ENCODE data around the gene PAOX.
"Not testable (repeated sequence)": the region's sequence is repeated elsewhere in the genome, so short reads cannot be mapped to it uniquely, and the experiment has no call there.

Gene PAOX

GRCh38 chr10:133378251-133379096 lies 588 bp upstream of the PAOX start:
- no peak for TF ChIP-seq CTCF (IDR thresholded peaks at IDR 0.05; ENCODE audit: low read depth, low read length)
- peak; percentile 45 to 58 for DNase-seq (ENCODE audit: low read depth in 2 of 2)

GRCh38 chr10:133379801-133380666 lies 972 bp downstream of the PAOX start:
- no peak for DNase-seq (ENCODE audit: low read depth in 2 of 2)
- peak overlapping the region; percentile 51 to 54 for H3K4me3 ChIP-seq (replicated peaks in 1 of 2; ENCODE audit: low read depth in 2 of 2, low read length in 2 of 2)
- no peak for TF ChIP-seq CTCF (IDR thresholded peaks at IDR 0.05; ENCODE audit: low read depth, low read length)

More at GRCh38 chr10:133378251-133379096, 588 bp upstream of the PAOX start:
- peak overlapping the region; percentile 66 to 69 for H3K4me3 ChIP-seq (replicated peaks in 1 of 2; ENCODE audit: low read depth in 2 of 2, low read length in 2 of 2)

GRCh38 chr10:133381036-133381435 lies 2.0 kb downstream of the PAOX start:
- H3K4me3 ChIP-seq (replicated peaks in 1 of 2; ENCODE audit: low read depth in 2 of 2, low read length in 2 of 2) = no peak overlapping the region
- DNase-seq (ENCODE audit: low read depth in 2 of 2) = no peak
- no peak for TF ChIP-seq CTCF (IDR thresholded peaks at IDR 0.05; ENCODE audit: low read depth, low read length)

- no peak overlapping the region for H3K4me3 ChIP-seq (replicated peaks in 1 of 2; ENCODE audit: low read depth in 2 of 2, low read length in 2 of 2)
- DNase-seq (ENCODE audit: low read depth in 2 of 2) = no peak
- TF ChIP-seq CTCF (IDR thresholded peaks at IDR 0.05; ENCODE audit: low read depth, low read length) = no peak
Observed at GRCh38 chr10:133383551-133383950, 4.5 kb downstream of the PAOX start.

GRCh38 chr10:133384071-133384470 lies 5.0 kb downstream of the PAOX start:
- TF ChIP-seq CTCF (IDR thresholded peaks at IDR 0.05; ENCODE audit: low read depth, low read length) = no peak
- no peak overlapping the region for H3K4me3 ChIP-seq (replicated peaks in 1 of 2; ENCODE audit: low read depth in 2 of 2, low read length in 2 of 2)
- no peak for DNase-seq (ENCODE audit: low read depth in 2 of 2)

- no peak overlapping the region for H3K4me3 ChIP-seq (replicated peaks in 1 of 2; ENCODE audit: low read depth in 2 of 2, low read length in 2 of 2)
- no peak for TF ChIP-seq CTCF (IDR thresholded peaks at IDR 0.05; ENCODE audit: low read depth, low read length)
- no peak for DNase-seq (ENCODE audit: low read depth in 2 of 2)
Observed at GRCh38 chr10:133385214-133385613, 6.2 kb downstream of the PAOX start.

GRCh38 chr10:133386951-133387350 lies 7.9 kb downstream of the PAOX start:
- not testable (repeated sequence) for DNase-seq (ENCODE audit: low read depth in 2 of 2); H3K4me3 ChIP-seq (replicated peaks in 1 of 2; ENCODE audit: low read depth in 2 of 2, low read length in 2 of 2)

All from cardiac fibroblast (primary cell).